HG02885 (cell line): Measurements from ENCODE around the gene FH.

Experiments
- ATAC-seq: cut with Tn5 transposase; IDR thresholded peaks from one replicate; pipeline ENCODE4 v1.9.1; 2021; ENCODE audit warnings: mild to moderate bottlenecking; ENCODE audit not compliant: unreplicated experiment, poor library complexity

FH gene

DNA sequence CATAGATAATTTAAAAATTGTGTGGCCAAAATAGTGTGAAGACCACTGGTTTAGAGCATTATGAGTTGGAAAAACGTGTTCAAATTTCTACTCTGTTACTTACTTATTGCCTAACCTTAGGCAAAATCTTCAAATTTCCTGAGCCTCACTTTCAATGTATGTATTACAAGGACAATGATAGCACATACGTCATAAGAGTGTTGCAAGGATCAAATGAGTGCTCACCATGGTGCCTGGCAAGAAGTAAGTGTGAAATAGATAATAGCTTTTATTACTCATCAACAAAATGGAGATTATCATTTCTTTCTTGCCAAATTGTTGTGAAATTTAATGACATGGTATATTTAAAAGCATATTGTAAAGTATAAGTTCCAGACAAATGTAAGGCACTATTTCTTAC, 57.2 kb downstream of the FH start:
- no peak for ATAC-seq

DNA sequence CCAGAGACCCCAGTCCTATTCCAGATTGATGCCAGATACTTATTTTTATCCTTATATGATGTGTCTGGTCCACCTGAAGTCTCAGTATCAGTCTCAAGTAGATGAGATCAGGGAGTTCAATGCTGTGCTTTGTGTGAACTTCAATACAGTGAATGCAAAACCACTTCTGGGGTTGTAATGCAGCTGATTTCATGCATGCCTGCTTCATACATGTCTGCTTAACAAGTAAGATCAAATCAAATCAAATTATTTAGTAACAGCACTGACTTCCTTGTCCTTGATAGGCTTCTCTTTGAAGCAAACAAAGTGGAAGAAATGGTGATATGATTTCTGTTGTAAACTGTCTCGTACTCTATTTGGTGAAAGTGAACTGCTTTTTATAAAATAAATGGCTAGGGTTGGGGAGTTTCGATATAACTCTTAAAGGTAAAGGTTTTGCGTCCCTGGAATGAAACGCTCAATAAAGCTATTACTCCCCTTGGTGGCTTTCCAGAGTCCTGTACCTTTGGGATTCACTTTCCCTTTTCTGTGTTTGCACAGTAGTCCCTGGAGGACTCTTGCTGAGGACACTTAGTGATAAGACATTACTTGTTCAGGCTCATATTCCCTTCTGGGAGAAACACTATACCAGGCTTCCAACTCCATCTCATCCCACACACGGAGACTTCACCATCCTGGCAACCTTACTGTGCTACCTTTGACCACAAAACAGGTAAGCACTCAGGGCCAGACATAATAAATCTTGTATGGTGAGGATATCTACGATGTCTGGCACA, 59.3 kb downstream of the FH start:
- ATAC-seq, result no peak

DNA sequence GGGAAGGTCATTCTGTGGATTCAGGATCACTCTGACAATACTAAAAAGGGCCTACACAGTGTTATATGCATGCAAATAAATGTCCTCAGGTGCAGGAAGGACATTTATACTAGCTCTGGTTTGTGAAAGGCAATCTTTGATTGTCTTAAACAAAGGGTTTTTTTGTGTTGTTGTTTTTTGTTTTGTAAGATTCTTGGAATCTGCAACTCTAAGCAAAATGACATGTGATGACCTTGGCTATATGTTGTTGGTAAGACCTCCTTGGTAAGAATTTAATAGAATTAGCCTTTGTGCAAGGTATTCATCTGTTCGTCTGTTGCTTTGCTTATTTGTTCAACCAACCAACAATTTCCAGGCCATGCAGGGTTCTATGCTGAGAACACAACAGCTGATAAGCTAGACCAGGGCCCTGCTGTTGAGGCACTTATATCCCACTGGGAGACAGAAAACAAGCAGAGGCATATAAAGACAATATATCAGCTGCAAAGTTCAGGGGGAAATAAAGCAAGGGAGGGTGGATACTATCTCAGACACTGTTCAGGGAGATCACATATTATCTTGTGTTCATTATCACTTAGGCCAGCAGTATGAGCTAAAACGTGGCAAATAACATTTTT, 60.3 kb downstream of the FH start:
- ATAC-seq, result no peak

DNA sequence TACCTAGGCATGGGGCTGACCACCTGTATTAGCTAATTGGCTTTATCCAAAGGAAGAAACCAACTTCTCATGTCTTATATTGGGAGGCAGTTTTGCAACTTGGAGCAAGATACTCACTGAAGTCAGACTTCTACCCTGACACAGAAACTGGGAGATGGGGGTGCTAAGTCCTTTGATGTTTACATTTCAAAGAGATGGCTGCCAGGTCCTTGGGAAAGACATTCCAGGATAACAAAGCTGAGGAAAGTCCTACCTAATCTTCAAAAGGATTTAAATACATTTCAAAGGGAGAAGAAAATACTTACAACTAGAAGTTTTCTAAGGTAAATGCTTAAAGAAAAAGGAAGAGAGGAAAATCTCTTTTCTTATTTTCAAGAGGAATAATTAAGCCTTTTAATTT, 62.1 kb downstream of the FH start:
- no peak for ATAC-seq

DNA sequence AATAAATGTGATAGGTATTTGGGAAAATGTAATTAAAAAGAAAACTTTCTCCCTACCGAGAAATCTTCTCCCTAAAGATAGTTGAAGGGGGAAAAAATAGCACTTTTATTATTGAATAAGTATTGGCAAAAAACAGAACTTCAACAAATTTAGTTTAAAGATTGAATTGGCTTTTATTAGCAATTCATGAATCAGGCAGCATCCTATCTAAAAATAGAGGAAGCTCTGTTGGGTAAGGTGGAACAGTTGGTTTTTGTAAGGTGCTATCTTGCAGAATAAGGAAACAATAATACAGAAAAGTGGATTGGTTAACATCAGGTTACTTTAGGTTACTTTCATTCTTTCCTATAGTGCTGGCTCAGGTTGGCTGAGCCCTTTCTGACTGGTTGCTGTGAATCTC, 62.8 kb downstream of the FH start:
- ATAC-seq, result no peak

DNA sequence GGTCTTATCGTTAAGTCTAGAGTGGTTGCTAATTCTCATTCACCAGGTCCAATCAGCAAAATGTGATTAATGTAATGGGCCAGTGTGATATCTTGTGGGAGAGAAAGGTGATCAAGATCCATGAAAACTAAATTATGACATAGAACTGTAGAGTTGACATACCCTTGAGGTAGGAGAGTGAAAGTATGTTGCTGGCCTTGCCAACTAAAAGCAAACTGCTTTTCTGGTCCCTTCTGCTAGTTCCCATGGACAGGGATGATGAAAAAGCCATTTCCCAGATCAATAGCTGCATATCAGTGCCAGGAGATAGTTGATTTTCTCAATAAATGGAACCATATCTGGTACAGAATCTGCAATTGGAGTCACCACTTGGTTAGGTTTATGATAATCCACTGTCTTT, 65.8 kb downstream of the FH start:
- ATAC-seq, result no peak

DNA sequence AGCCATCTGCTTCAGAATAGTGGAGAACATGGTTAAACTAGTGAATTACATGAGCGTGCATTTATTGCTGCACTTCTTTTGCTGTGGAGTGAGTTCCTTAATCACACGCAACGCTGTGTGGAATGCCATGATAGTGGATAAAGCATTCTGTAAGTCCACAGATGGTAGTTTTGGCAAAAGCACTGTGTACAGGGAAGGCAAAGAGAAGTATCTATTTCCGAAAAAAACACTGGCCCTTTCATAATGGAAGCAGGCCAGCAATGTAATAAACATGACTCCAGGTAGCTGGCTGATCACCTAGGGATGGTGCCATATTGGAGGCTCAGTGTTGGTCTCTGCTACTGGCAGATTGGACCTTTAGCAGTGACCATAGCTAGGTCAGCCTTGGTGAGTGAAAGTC, 67.6 kb downstream of the FH start:
- ATAC-seq, result no peak
